ENCODE results near the gene SSTR5.

GRCh38 chr16:1070084-1070863 lies 2.3 kb upstream of the SSTR5 start:
- TF ChIP-seq NFE2L2 (IDR thresholded peaks at IDR 0.05; ENCODE audit: low read depth, low read length) (no peak), POLR2A (IDR thresholded peaks at IDR 0.05; ENCODE audit: low read depth, low read length) (no peak), CTCF (conservative IDR thresholded peaks at IDR 0.05; ENCODE audit: low read depth, low read length) (no peak), USF2 (IDR thresholded peaks at IDR 0.05; ENCODE audit: low read depth, low read length) (no peak), BHLHE40 (IDR thresholded peaks at IDR 0.05; ENCODE audit: low read depth, low read length) (no peak)

Measured in IMR-90 (cell line).